Osteoblast (primary cell): ENCODE results near the gene FGFRL1. TPM values are rescaled to one million over a fixed set of nuclear protein-coding genes. Genes with fewer than 3 reads are reported as not detected.
A peak's percentile ranks its signal among the peaks of the same experiment; 100 is the strongest.

Source experiments
- DNase-seq: peaks from one replicate; pipeline ENCODE4 v3.0.0; 2011; ENCODE audit warnings: low spot score, mixed read lengths; ENCODE audit not compliant: insufficient read length; ENCODE audit errors: missing footprints
- H2AFZ ChIP-seq: 2 replicates; pipeline ENCODE4 v1.6.0; 2011; ENCODE audit warnings: mild to moderate bottlenecking, low read length
- H3K27ac ChIP-seq: 2 replicates; pipeline ENCODE4 v1.5.1; 2011; ENCODE audit warnings: mild to moderate bottlenecking, low read depth, low read length, moderate library complexity
- H3K27me3 ChIP-seq: 2 replicates; pipeline ENCODE4 v1.6.0; 2012; ENCODE audit warnings: mild to moderate bottlenecking, control low read depth, inconsistent platforms, low read length, moderate library complexity; ENCODE audit not compliant: insufficient read depth
- H3K36me3 ChIP-seq: 2 replicates; pipeline ENCODE4 v1.5.1; 2011; ENCODE audit warnings: mild to moderate bottlenecking, low read length, control low read depth, moderate library complexity; ENCODE audit not compliant: insufficient read depth
- H3K4me1 ChIP-seq: 2 replicates; pipeline ENCODE4 v1.5.1; 2011; ENCODE audit warnings: mild to moderate bottlenecking, low read length, control low read depth, moderate library complexity; ENCODE audit not compliant: insufficient read depth
- H3K4me2 ChIP-seq: 2 replicates; pipeline ENCODE4 v1.6.0; 2011; ENCODE audit warnings: mild to moderate bottlenecking, low read length; ENCODE audit not compliant: insufficient read depth
- H3K4me3 ChIP-seq: fragments of 200-600 bp; sonication (generic); 3 replicates; pipeline ENCODE4 v1.5.1; 2012; ENCODE audit warnings: mild to moderate bottlenecking, low read length, inconsistent platforms; ENCODE audit not compliant: insufficient read depth
- H3K79me2 ChIP-seq: 2 replicates; pipeline ENCODE4 v1.6.0; 2012; ENCODE audit warnings: mild to moderate bottlenecking, low read length, control low read depth, inconsistent platforms; ENCODE audit not compliant: insufficient read depth
- H3K9me3 ChIP-seq: 2 replicates; pipeline ENCODE4 v1.5.1; 2011; ENCODE audit warnings: low read depth, low read length, control low read depth
- H4K20me1 ChIP-seq: 2 replicates; pipeline ENCODE4 v1.6.0; 2012; ENCODE audit warnings: mild to moderate bottlenecking, low read length, control low read depth; ENCODE audit not compliant: insufficient read depth
- CTCF ChIP-seq: IDR thresholded peaks from 2 replicates; pipeline ENCODE4 v1.5.1; 2011; ENCODE audit warnings: mild to moderate bottlenecking, low read depth, low read length, moderate library complexity; ENCODE audit errors: extremely low read depth
- total RNA-seq: library from RNA; depleted of rRNA; stranded (reverse); fragments of >200 nt; gene quantifications from 2 replicates; pipeline ENCODE4 v1.2.3, GENCODE V29; 2012

FGFRL1 gene
- total RNA-seq, 1 donor, result 30.8 TPM

DNA sequence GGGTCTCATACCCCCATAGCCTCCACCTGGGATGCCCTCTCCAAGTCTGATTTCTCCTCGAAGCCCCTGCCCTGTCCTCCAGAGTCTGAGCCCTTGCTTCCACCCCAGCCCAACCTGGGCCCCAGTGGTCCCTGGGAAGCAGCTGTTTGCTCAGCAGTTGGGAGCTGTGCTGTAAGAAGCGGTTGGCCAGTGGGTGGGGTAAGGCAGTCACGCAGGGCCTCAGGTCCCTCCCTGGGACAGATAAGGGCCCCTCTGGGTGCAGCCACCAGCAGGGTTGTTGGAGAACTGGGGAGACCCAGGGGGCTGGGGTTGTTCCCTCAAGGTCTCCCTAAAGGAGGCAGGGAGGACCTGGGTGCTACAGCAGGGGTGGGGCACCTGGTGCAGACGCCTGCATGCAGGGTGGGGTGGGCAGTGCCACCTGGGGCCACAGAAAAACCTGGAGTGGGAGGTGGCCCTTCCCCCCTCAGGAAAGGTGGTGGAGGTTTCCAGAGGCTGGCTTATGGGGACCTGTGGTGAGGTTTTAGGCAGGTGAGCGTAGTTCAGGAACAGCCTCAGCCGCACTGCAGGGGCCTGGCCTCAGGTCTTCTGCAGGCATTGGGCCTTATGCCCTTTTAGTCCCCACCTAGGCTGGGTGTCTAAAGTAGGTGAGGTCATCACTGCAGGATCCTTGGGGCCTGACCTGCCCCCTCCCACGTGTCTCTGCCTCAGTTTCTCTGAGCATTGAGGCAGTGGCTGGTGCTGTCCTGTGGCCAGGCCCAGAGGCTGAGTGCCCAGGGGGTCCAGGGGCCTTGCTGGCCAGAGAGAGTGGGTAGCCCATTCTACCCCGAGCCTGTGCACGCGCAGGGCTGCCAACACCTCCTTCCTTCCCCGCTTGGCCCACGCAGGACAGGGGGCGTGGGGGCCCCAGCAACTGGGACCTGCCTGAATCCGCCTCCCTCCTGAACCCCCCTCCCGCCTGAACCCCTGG, 15.1 kb upstream of the FGFRL1 start:
- Histone ChIP-seq H4K20me1 (peaks cover 27% of the 10 kb centered on the region), H3K27ac (no peak overlapping the region), H3K27me3 (peaks cover 37% of the 10 kb centered on the region), H3K4me2 (no peak overlapping the region), H3K4me3 (no peak overlapping the region), H3K36me3 (no peaks in the 10 kb centered on the region), H3K4me1 (no peaks in the 10 kb centered on the region), H3K9me3 (no peaks in the 10 kb centered on the region), H2AFZ (no peak overlapping the region), H3K79me2 (no peaks in the 10 kb centered on the region)
- DNase-seq, result no peak
- no peak for TF ChIP-seq CTCF

DNA sequence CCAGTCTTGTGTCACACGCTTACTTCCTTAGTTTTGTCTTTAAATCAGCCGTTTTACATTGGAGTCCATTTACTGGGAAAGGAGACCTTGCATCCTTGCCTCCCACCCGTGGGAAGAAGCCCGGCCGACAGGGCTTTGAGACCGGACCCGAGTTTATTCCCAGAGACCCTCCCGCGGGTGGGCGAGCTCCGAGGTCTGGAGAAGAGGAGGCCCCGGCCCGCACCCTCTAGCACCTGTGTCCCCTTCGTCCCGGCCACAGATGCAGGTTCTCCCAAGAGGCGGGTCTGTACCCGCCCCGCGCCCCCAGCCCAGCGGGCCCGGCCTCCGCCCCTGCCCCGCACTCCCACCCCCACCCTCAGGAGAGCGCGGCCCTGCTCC, 14.4 kb upstream of the FGFRL1 start:
- Histone ChIP-seq H3K27me3 (peaks cover 44% of the 10 kb centered on the region), H3K79me2 (no peaks in the 10 kb centered on the region), H3K4me2 (no peak overlapping the region), H3K36me3 (no peaks in the 10 kb centered on the region), H3K4me1 (no peaks in the 10 kb centered on the region), H3K4me3 (no peak overlapping the region), H2AFZ (no peak overlapping the region), H4K20me1 (peaks cover 30% of the 10 kb centered on the region), H3K27ac (no peak overlapping the region), H3K9me3 (no peaks in the 10 kb centered on the region)
- no peak for TF ChIP-seq CTCF
- peak; percentile 94 for DNase-seq

- H3K4me3 ChIP-seq, result no peak overlapping the region
- H2AFZ ChIP-seq, result no peak overlapping the region
- TF ChIP-seq CTCF, result no peak
- H3K27me3 ChIP-seq, result peaks cover 49% of the 10 kb centered on the region
- H4K20me1 ChIP-seq, result peaks cover 28% of the 10 kb centered on the region
- no peaks in the 10 kb centered on the region for H3K4me1 ChIP-seq
- H3K36me3 ChIP-seq, result no peaks in the 10 kb centered on the region
- no peaks in the 10 kb centered on the region for H3K79me2 ChIP-seq
- no peak overlapping the region for H3K4me2 ChIP-seq
- no peaks in the 10 kb centered on the region for H3K9me3 ChIP-seq
- no peak overlapping the region for H3K27ac ChIP-seq
- peak; percentile 97 for DNase-seq
These were observed 13.9 kb upstream of the FGFRL1 start for GRCh38 chr4:997375-998071.
